IPS-11a (cell line): ENCODE results near the gene GIPR.
"Not testable (repeated sequence)": the region's sequence is repeated elsewhere in the genome, so short reads cannot be mapped to it uniquely, and the experiment has no call there.

Experiments used
- H3K4me3 ChIP-seq: one replicate; pipeline ENCODE4 v1.5.1; 2013; ENCODE audit warnings: low read depth, low read length, control low read depth

GIPR gene

GRCh38 chr19:45685045-45685444 is 17.0 kb downstream of the GIPR start:
- not testable (repeated sequence) for H3K4me3 ChIP-seq

- H3K4me3 ChIP-seq = no peak overlapping the region
Measured at GRCh38 chr19:45687599-45687998, 19.6 kb downstream of the GIPR start.

GRCh38 chr19:45691516-45692186 is 23.6 kb downstream of the GIPR start, which contains the start of gene SNRPD2:
Gene SNRPD2, minus strand, starts transcription at chr19:45691953. Its CDS starts 65 bp downstream, at chr19:45691888.
- peak within 1 kb of the TSS; percentile 97 for H3K4me3 ChIP-seq

GRCh38 chr19:45692187-45693105 is 24.4 kb downstream of the GIPR start, which contains the start of gene QPCTL:
Gene QPCTL, plus strand, starts transcription at chr19:45692666. Its CDS starts 38 bp downstream, at chr19:45692704.
- H3K4me3 ChIP-seq = peak within 1 kb of the TSS; percentile 97

GRCh38 chr19:45693106-45693788 is 25.2 kb downstream of the GIPR start:
- H3K4me3 ChIP-seq = peak overlapping the region; percentile 97

GRCh38 chr19:45701676-45702075 is 33.7 kb downstream of the GIPR start:
- no peak overlapping the region for H3K4me3 ChIP-seq

- no peak overlapping the region for H3K4me3 ChIP-seq
Measured at GRCh38 chr19:45705115-45705514, 37.1 kb downstream of the GIPR start.

- no peak overlapping the region for H3K4me3 ChIP-seq
Measured at GRCh38 chr19:45705710-45706415, 37.8 kb downstream of the GIPR start.

- no peak overlapping the region for H3K4me3 ChIP-seq
Measured at GRCh38 chr19:45710356-45711130, 42.5 kb downstream of the GIPR start.

- H3K4me3 ChIP-seq = no peak overlapping the region
Measured at GRCh38 chr19:45711851-45712698, 44.1 kb downstream of the GIPR start.

GRCh38 chr19:45712699-45713067 is 44.7 kb downstream of the GIPR start:
- no peak overlapping the region for H3K4me3 ChIP-seq

GRCh38 chr19:45713141-45713540 is 45.1 kb downstream of the GIPR start:
- H3K4me3 ChIP-seq = no peak overlapping the region

GRCh38 chr19:45715139-45715538 is 47.1 kb downstream of the GIPR start:
- no peak overlapping the region for H3K4me3 ChIP-seq

GRCh38 chr19:45716359-45717130 is 48.5 kb downstream of the GIPR start:
- peak overlapping the region; percentile 59 for H3K4me3 ChIP-seq

GRCh38 chr19:45717131-45717982 is 49.3 kb downstream of the GIPR start:
- H3K4me3 ChIP-seq = peak overlapping the region; percentile 59

GRCh38 chr19:45717983-45718650 is 50.1 kb downstream of the GIPR start:
- H3K4me3 ChIP-seq = peak overlapping the region; percentile 47

- not testable (repeated sequence) for H3K4me3 ChIP-seq
Measured at GRCh38 chr19:45720065-45720464, 52.0 kb downstream of the GIPR start.
